ENCODE data around the gene PLA2G1B.

PLA2G1B gene

DNA sequence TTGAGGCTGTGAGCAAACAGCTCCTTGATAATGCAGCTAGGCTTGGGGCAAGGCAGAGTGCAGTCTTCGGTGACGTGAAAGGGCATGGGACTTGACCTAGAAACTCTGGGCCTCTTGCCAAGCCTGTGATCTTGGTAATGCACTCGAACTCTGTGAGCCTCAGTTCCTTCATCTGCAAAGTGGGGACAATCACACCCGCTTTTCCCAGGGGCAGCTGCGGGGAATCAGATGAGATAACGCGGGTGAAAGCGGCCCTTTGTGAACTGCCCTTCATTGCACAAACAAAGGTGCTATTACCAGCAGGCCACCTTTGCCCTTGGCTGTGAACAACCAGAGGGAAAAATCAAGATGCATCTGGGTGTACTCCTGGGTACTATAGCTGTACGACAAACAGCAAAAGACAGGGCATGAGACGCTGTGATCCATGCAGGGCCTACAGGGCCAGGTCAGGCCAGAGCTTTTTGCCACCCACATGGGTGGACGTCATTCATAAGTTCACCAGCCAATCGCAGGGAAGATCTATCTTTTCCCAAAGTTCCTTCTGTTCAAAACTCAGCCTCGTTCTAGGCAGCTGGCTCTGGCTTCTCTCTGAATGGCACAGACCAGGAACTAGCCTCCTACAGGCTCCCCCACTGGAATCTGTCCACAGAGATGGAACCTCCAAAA, 38.2 kb upstream of the PLA2G1B start:
- DNase-seq (ENCODE audit: low read depth in 1 of 2, low spot score in 1 of 2), result no peak
- TF ChIP-seq GABPA (IDR thresholded peaks at IDR 0.05; ENCODE audit: low read depth) (no peak), SPI1 (IDR thresholded peaks at IDR 0.05; ENCODE audit: borderline replicate concordance, low read depth) (no peak), POLR2AphosphoS5 (IDR thresholded peaks at IDR 0.05; ENCODE audit: low read depth) (no peak)
- TF ChIP-seq, protein P1, sequence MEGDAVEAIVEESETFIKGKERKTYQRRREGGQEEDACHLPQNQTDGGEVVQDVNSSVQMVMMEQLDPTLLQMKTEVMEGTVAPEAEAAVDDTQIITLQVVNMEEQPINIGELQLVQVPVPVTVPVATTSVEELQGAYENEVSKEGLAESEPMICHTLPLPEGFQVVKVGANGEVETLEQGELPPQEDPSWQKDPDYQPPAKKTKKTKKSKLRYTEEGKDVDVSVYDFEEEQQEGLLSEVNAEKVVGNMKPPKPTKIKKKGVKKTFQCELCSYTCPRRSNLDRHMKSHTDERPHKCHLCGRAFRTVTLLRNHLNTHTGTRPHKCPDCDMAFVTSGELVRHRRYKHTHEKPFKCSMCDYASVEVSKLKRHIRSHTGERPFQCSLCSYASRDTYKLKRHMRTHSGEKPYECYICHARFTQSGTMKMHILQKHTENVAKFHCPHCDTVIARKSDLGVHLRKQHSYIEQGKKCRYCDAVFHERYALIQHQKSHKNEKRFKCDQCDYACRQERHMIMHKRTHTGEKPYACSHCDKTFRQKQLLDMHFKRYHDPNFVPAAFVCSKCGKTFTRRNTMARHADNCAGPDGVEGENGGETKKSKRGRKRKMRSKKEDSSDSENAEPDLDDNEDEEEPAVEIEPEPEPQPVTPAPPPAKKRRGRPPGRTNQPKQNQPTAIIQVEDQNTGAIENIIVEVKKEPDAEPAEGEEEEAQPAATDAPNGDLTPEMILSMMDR (IDR thresholded peaks at IDR 0.05; ENCODE audit: insufficient read depth, low read length), result no peak
- TF ChIP-seq, protein P2, sequence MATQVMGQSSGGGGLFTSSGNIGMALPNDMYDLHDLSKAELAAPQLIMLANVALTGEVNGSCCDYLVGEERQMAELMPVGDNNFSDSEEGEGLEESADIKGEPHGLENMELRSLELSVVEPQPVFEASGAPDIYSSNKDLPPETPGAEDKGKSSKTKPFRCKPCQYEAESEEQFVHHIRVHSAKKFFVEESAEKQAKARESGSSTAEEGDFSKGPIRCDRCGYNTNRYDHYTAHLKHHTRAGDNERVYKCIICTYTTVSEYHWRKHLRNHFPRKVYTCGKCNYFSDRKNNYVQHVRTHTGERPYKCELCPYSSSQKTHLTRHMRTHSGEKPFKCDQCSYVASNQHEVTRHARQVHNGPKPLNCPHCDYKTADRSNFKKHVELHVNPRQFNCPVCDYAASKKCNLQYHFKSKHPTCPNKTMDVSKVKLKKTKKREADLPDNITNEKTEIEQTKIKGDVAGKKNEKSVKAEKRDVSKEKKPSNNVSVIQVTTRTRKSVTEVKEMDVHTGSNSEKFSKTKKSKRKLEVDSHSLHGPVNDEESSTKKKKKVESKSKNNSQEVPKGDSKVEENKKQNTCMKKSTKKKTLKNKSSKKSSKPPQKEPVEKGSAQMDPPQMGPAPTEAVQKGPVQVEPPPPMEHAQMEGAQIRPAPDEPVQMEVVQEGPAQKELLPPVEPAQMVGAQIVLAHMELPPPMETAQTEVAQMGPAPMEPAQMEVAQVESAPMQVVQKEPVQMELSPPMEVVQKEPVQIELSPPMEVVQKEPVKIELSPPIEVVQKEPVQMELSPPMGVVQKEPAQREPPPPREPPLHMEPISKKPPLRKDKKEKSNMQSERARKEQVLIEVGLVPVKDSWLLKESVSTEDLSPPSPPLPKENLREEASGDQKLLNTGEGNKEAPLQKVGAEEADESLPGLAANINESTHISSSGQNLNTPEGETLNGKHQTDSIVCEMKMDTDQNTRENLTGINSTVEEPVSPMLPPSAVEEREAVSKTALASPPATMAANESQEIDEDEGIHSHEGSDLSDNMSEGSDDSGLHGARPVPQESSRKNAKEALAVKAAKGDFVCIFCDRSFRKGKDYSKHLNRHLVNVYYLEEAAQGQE (IDR thresholded peaks at IDR 0.05; ENCODE audit: insufficient replicate concordance, low read depth), result no peak
- peaks cover 52% of the 10 kb centered on the region for H3K27me3 ChIP-seq (ENCODE audit: insufficient read depth, poor library complexity, severe bottlenecking)
- H3K27ac ChIP-seq (replicated peaks), result no peak overlapping the region
- H3K4me3 ChIP-seq (replicated peaks; ENCODE audit: insufficient read depth, low read length), result no peak overlapping the region

DNA sequence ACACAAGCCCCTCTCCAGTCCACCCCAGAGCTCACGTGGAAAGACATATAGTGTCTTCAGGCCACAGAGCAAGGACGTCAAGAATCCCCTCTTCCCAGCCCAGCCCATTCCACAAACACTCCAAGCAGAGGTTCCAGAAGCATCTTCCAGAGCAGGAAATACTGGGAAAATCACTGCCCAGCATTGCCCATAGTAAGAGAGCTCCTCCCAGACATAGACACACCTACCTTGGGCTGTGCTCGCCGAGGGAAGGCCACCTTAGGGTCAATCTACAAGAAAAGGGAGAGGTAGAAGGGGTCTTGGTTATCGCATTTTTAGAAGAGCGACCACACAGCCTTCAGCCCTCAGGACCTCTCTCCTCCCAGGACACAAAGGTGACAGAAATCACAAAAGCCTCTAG, 36.9 kb upstream of the PLA2G1B start:
- TF ChIP-seq SPI1 (IDR thresholded peaks at IDR 0.05; ENCODE audit: borderline replicate concordance, low read depth), result no peak
- no peak for TF ChIP-seq GABPA (IDR thresholded peaks at IDR 0.05; ENCODE audit: low read depth)
- TF ChIP-seq, protein P2 (IDR thresholded peaks at IDR 0.05; ENCODE audit: insufficient replicate concordance, low read depth), result no peak
- TF ChIP-seq POLR2AphosphoS5 (IDR thresholded peaks at IDR 0.05; ENCODE audit: low read depth), result no peak
- TF ChIP-seq, protein P1 (IDR thresholded peaks at IDR 0.05; ENCODE audit: insufficient read depth, low read length), result no peak
- H3K27ac ChIP-seq (replicated peaks), result no peak overlapping the region
- no peak overlapping the region for H3K4me3 ChIP-seq (replicated peaks; ENCODE audit: insufficient read depth, low read length)

DNA sequence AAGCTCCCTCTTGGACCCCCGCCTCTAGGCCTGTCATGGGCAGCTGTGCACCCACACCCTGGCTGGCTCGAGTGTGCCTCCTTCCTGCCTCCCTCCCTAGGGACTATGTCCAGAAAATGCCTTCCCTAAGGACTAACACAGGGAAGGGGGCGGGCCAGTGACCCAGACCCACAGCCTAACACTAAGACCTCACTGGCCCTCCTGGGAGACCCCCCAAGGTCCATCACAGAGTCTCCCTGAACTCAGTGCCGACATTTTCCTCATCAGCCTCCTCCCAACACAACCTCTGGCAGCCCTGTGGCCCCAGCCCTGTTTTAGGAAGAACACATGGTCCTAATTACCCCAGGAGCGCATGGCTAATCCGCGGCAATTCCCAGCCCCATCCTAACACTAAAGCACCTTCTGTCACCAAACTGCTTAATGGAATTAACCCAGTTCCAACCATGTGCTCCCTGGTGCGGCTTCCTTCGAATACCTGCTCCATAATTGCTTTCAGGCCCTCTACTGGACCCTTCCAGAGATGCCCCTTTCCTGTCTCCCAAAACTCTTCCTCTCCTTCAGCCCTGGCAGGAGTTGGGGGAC, 35.8 kb upstream of the PLA2G1B start:
- H3K27me3 ChIP-seq (ENCODE audit: insufficient read depth, poor library complexity, severe bottlenecking), result peaks cover 37% of the 10 kb centered on the region
- no peak overlapping the region for H3K27ac ChIP-seq (replicated peaks)
- no peak for DNase-seq (ENCODE audit: low read depth in 1 of 2, low spot score in 1 of 2)
- H3K4me3 ChIP-seq (replicated peaks; ENCODE audit: insufficient read depth, low read length), result no peak overlapping the region
- TF ChIP-seq, protein P2 (IDR thresholded peaks at IDR 0.05; ENCODE audit: insufficient replicate concordance, low read depth), result no peak
- no peak for TF ChIP-seq POLR2AphosphoS5 (IDR thresholded peaks at IDR 0.05; ENCODE audit: low read depth)

More for the DNA sequence above, 36.9 kb upstream of the PLA2G1B start:
- DNase-seq (ENCODE audit: low read depth in 1 of 2, low spot score in 1 of 2), result no peak
- H3K27me3 ChIP-seq (ENCODE audit: insufficient read depth, poor library complexity, severe bottlenecking), result peaks cover 39% of the 10 kb centered on the region
